HG03342 (cell line): Measurements from ENCODE around the gene TNN.

Experiments used
- ATAC-seq: cut with Tn5 transposase; IDR thresholded peaks from one replicate; pipeline ENCODE4 v1.9.1; 2021; ENCODE audit warnings: mild to moderate bottlenecking, moderate library complexity; ENCODE audit not compliant: unreplicated experiment

TNN gene

DNA sequence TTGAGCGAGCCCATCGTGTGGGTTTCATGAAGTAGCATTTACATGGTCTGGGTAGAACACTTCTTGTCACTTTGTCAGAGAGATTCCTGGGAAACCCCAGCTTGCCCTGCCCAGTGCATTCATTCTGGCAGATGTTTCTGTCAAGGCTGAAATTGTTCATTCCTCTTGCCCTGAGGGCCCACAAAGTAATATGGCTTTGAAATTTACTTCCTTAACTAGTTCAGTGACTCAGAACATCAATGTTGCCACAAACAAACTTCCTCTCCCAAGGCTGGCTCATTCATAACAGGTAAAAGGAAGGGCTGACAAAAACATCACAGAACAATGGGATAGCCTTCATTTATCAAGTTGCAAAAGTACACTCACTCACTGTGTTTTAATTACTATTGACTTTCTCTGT, 129.9 kb downstream of the TNN start:
- ATAC-seq, result no peak
